Neural progenitor cell (in vitro differentiated cells): ENCODE data around the gene NFE2L2. TPM values are rescaled to one million over a fixed set of nuclear protein-coding genes. Genes with fewer than 3 reads are reported as not detected.

Experiments used
- DNase-seq: peaks from one replicate; pipeline ENCODE4 v3.0.0-alpha.2; 2016; ENCODE audit warnings: low spot score
- H2AFZ ChIP-seq: fragments of 200-600 bp; sonication (generic); replicated peaks from 2 replicates; pipeline ENCODE4 v1.6.1; 2016; ENCODE audit warnings: antibody characterized with exemption
- H3F3A ChIP-seq: fragments of 200-600 bp; sonication (generic); 2 replicates; pipeline ENCODE4 v1.6.1; 2016; ENCODE audit warnings: antibody characterized with exemption, low read depth
- H3K27ac ChIP-seq: fragments of 200-600 bp; sonication (generic); 2 replicates; pipeline ENCODE4 v1.5.1; 2016; ENCODE audit warnings: mild to moderate bottlenecking
- H3K27me3 ChIP-seq: fragments of 200-600 bp; sonication (generic); 2 replicates; pipeline ENCODE4 v1.6.1; 2016; ENCODE audit warnings: mild to moderate bottlenecking, moderate library complexity
- H3K36me3 ChIP-seq: fragments of 200-600 bp; sonication (generic); 2 replicates; pipeline ENCODE4 v1.5.1; 2016
- H3K4me1 ChIP-seq: fragments of 200-600 bp; sonication (generic); 2 replicates; pipeline ENCODE4 v1.6.1; 2016; ENCODE audit warnings: mixed run types
- H3K4me2 ChIP-seq: fragments of 200-600 bp; sonication (generic); 2 replicates; pipeline ENCODE4 v1.6.1; 2016
- H3K4me3 ChIP-seq: fragments of 200-600 bp; sonication (generic); 2 replicates; pipeline ENCODE4 v1.5.1; 2016
- H3K79me2 ChIP-seq: fragments of 200-600 bp; sonication (generic); 2 replicates; pipeline ENCODE4 v1.6.1; 2016; ENCODE audit warnings: low read depth
- H3K9ac ChIP-seq: fragments of 200-600 bp; sonication (generic); 2 replicates; pipeline ENCODE4 v1.6.1; 2016
- H3K9me3 ChIP-seq: fragments of 200-600 bp; sonication (generic); 2 replicates; pipeline ENCODE4 v1.5.1; 2016; ENCODE audit warnings: low read depth
- H4K20me1 ChIP-seq: fragments of 200-600 bp; sonication (generic); 2 replicates; pipeline ENCODE4 v1.6.1; 2016; ENCODE audit warnings: low read depth
- H3K27ac Mint-ChIP-seq: 3 replicates; pipeline ENCODE4 v1.8.0; 2021; ENCODE audit warnings: mixed read lengths
- H3K27me3 Mint-ChIP-seq: 2 replicates; pipeline ENCODE4 v1.8.0; 2022; ENCODE audit warnings: low read depth, mild to moderate bottlenecking, inconsistent platforms, moderate library complexity, mixed read lengths; ENCODE audit not compliant: insufficient read depth
- H3K36me3 Mint-ChIP-seq: 3 replicates; pipeline ENCODE4 v1.8.0; 2021; ENCODE audit warnings: mixed read lengths
- H3K4me1 Mint-ChIP-seq: 3 replicates; pipeline ENCODE4 v1.8.0; 2021; ENCODE audit warnings: mixed read lengths
- H3K4me3 Mint-ChIP-seq: 3 replicates; pipeline ENCODE4 v1.8.0; 2021; ENCODE audit warnings: mild to moderate bottlenecking, moderate library complexity, mixed read lengths
- H3K9me3 Mint-ChIP-seq: 3 replicates; pipeline ENCODE4 v1.8.0; 2020; ENCODE audit warnings: mixed read lengths
- CTCF ChIP-seq: fragments of 200-600 bp; sonication (generic); IDR thresholded peaks from 2 replicates; pipeline ENCODE4 v1.5.1; 2017; ENCODE audit warnings: antibody characterized with exemption, mild to moderate bottlenecking
- EZH2 ChIP-seq: fragments of 200-600 bp; sonication (generic); IDR thresholded peaks from 2 replicates; pipeline ENCODE4 v1.6.1; 2017; ENCODE audit warnings: antibody characterized with exemption, mild to moderate bottlenecking, moderate library complexity
- EZH2phosphoT487 ChIP-seq: fragments of 200-600 bp; sonication (generic); IDR thresholded peaks from 2 replicates; pipeline ENCODE4 v1.6.1; 2017; ENCODE audit warnings: antibody characterized with exemption
- total RNA-seq: library from RNA; depleted of rRNA; stranded (reverse); fragments of >200 nt; gene quantifications from 2 replicates; pipeline ENCODE4 v1.2.3, GENCODE V29; 2015; ENCODE audit warnings: low replicate concordance

NFE2L2 gene
- total RNA-seq, 1 donor from 2014 or later, result 17.7 TPM

DNA sequence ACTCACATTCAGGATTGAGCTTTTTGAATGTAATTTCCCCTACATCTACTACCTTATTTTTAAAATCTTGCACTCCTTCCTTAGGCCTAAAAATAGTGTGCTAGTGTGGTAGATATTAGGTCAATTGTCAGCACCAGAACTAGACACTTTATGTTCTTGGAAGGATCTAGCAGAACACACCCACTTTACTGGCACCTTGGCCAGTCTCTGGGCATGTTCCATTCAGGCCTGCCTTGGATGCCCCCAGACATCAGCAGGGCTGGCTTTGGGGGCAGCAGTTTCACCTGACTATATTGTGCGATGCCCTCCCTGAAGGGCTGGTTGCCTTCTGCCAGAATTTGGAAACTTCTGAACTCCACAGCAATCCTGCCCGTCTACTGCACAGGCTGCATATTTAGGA lies 15.3 kb upstream of the NFE2L2 start:
- no peak overlapping the region for H3K4me2 ChIP-seq
- Mint-ChIP-seq H3K27ac (no peak overlapping the region), H3K4me1 (peaks cover 13% of the 10 kb centered on the region), H3K4me3 (no peak overlapping the region), H3K27me3 (peaks cover 3% of the 10 kb centered on the region), H3K9me3 (no peaks in the 10 kb centered on the region), H3K36me3 (no peaks in the 10 kb centered on the region)
- H3K27ac ChIP-seq, result no peak overlapping the region
- no peak overlapping the region for H3K4me3 ChIP-seq
- peaks cover 3% of the 10 kb centered on the region for H4K20me1 ChIP-seq
- no peak overlapping the region for H2AFZ ChIP-seq
- no peak for DNase-seq
- H3K9ac ChIP-seq, result no peak overlapping the region
- peaks cover 12% of the 10 kb centered on the region for H3K4me1 ChIP-seq
- H3K36me3 ChIP-seq, result no peaks in the 10 kb centered on the region
- TF ChIP-seq EZH2phosphoT487, result no peak
- TF ChIP-seq CTCF, result no peak
- no peaks in the 10 kb centered on the region for H3F3A ChIP-seq
- no peaks in the 10 kb centered on the region for H3K9me3 ChIP-seq
- H3K27me3 ChIP-seq, result no peaks in the 10 kb centered on the region
- no peaks in the 10 kb centered on the region for H3K79me2 ChIP-seq

- H3K27ac Mint-ChIP-seq, result no peak overlapping the region
- Histone ChIP-seq H3K4me1 (no peaks in the 10 kb centered on the region), H3K27me3 (no peaks in the 10 kb centered on the region), H2AFZ (no peak overlapping the region), H3K4me3 (no peak overlapping the region), H3K4me2 (no peak overlapping the region), H3K9me3 (no peaks in the 10 kb centered on the region), H3K36me3 (no peaks in the 10 kb centered on the region), H3F3A (no peaks in the 10 kb centered on the region), H3K27ac (no peak overlapping the region), H4K20me1 (no peaks in the 10 kb centered on the region), H3K79me2 (no peaks in the 10 kb centered on the region), H3K9ac (no peak overlapping the region)
- no peak overlapping the region for H3K4me3 Mint-ChIP-seq
- H3K36me3 Mint-ChIP-seq, result no peaks in the 10 kb centered on the region
- no peaks in the 10 kb centered on the region for H3K9me3 Mint-ChIP-seq
- no peaks in the 10 kb centered on the region for H3K4me1 Mint-ChIP-seq
- H3K27me3 Mint-ChIP-seq, result peaks cover 3% of the 10 kb centered on the region
- DNase-seq, result no peak
- no peak for TF ChIP-seq EZH2
- no peak for TF ChIP-seq CTCF
- no peak for TF ChIP-seq EZH2phosphoT487
These were observed 11.2 kb upstream of the NFE2L2 start for GRCh38 chr2:177275743-177276055.

GRCh38 chr2:177275040-177275742 lies 10.7 kb upstream of the NFE2L2 start:
- Mint-ChIP-seq H3K27me3 (peaks cover 3% of the 10 kb centered on the region), H3K36me3 (no peaks in the 10 kb centered on the region), H3K4me3 (no peak overlapping the region), H3K4me1 (no peaks in the 10 kb centered on the region), H3K27ac (no peak overlapping the region), H3K9me3 (no peaks in the 10 kb centered on the region)
- no peaks in the 10 kb centered on the region for H3K79me2 ChIP-seq
- no peaks in the 10 kb centered on the region for H3K9me3 ChIP-seq
- H4K20me1 ChIP-seq, result no peaks in the 10 kb centered on the region
- no peaks in the 10 kb centered on the region for H3K27me3 ChIP-seq
- H2AFZ ChIP-seq, result no peak overlapping the region
- H3K4me1 ChIP-seq, result no peaks in the 10 kb centered on the region
- DNase-seq, result no peak
- H3K4me2 ChIP-seq, result no peak overlapping the region
- no peaks in the 10 kb centered on the region for H3F3A ChIP-seq
- no peak overlapping the region for H3K4me3 ChIP-seq
- no peak overlapping the region for H3K9ac ChIP-seq
- no peaks in the 10 kb centered on the region for H3K36me3 ChIP-seq
- no peak overlapping the region for H3K27ac ChIP-seq
- no peak for TF ChIP-seq EZH2phosphoT487
- no peak for TF ChIP-seq EZH2
- TF ChIP-seq CTCF, result no peak
